HUES48 (cell line): ENCODE measurements around the gene LRP1B.

Experiments
- H3K27ac ChIP-seq: one replicate; pipeline ENCODE4 v1.7.0; 2013; ENCODE audit warnings: low read depth, low read length, inconsistent platforms
- H3K27me3 ChIP-seq: 2 replicates; pipeline ENCODE4 v1.6.1; 2013; ENCODE audit warnings: mild to moderate bottlenecking, low read length; ENCODE audit not compliant: control insufficient read depth, insufficient read depth
- H3K36me3 ChIP-seq: 2 replicates; pipeline ENCODE4 v1.6.1; 2013; ENCODE audit warnings: low read length; ENCODE audit not compliant: control insufficient read depth, insufficient read depth
- H3K4me1 ChIP-seq: 2 replicates; pipeline ENCODE4 v1.6.1; 2013; ENCODE audit warnings: mild to moderate bottlenecking, low read length; ENCODE audit not compliant: control insufficient read depth, insufficient read depth
- H3K4me3 ChIP-seq: 2 replicates; pipeline ENCODE4 v1.5.1; 2013; ENCODE audit warnings: mild to moderate bottlenecking, low read depth, low read length
- H3K9ac ChIP-seq: 2 replicates; pipeline ENCODE4 v1.6.1; 2013; ENCODE audit warnings: mild to moderate bottlenecking, low read depth, low read length, moderate library complexity
- H3K9me3 ChIP-seq: 2 replicates; pipeline ENCODE4 v1.6.1; 2013; ENCODE audit warnings: low read length; ENCODE audit not compliant: control insufficient read depth, insufficient read depth

LRP1B gene

DNA sequence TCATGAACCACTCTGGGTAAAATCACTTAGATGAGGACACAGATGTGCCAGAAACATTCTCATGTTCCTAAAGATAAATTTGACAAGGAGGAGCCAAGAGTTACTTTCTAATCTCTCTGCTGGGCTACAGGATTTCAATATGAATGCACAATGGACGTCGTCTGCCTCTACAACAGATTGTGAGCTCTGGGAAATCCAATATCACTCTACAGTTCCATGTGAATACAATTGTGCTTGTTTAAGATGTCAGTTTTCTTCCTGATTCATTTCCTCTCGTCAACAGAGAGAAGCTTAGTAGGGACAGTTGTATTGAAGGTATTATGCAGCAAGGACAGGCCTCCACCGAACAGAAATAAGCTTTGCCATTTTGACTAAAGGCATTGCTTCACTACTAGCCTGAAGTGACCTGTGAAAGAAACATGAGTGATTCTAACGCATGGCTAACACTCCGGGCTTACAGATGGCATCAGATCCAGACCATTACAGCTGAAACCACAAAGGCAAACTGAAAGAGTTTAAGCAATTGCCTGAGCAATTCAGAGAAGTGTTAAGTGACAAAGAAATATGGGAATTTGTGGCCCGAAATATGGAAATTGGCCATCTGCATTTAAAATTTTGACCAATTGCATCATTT, 1591.5 kb downstream of the LRP1B start:
- Histone ChIP-seq H3K4me1 (peaks cover 6% of the 10 kb centered on the region), H3K9ac (no peak overlapping the region), H3K27me3 (no peaks in the 10 kb centered on the region), H3K27ac (no peak overlapping the region), H3K36me3 (no peaks in the 10 kb centered on the region), H3K9me3 (no peaks in the 10 kb centered on the region), H3K4me3 (no peak overlapping the region)

DNA sequence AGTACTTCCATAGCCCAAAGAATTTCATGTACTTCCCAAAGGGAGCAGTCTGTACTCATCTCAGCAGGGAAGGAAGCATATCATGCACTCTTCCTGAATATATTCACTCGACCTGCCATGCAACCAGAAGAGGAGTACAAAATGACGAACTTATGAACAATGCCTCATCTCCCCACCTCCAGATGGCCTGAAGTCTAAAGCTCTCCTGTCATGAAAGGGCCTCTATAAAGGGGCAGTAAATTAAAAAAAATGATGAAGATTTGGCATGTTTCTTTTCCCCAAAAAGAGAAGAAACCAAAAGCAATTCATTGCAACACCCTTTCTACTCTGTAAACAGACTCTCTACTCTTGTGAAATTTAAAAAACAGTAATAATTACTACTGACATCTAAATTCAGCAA, 1601.1 kb downstream of the LRP1B start:
- Histone ChIP-seq H3K4me3 (no peak overlapping the region), H3K9ac (no peak overlapping the region), H3K27ac (no peak overlapping the region), H3K9me3 (no peaks in the 10 kb centered on the region), H3K27me3 (no peaks in the 10 kb centered on the region), H3K36me3 (no peaks in the 10 kb centered on the region), H3K4me1 (no peaks in the 10 kb centered on the region)

- H3K9me3 ChIP-seq: no peaks in the 10 kb centered on the region
- no peak overlapping the region for H3K27ac ChIP-seq
- H3K4me1 ChIP-seq: no peaks in the 10 kb centered on the region
- no peak overlapping the region for H3K9ac ChIP-seq
- H3K36me3 ChIP-seq: no peaks in the 10 kb centered on the region
- no peak overlapping the region for H3K4me3 ChIP-seq
- H3K27me3 ChIP-seq: no peaks in the 10 kb centered on the region
Observed at GRCh38 chr2:140528982-140529381, 1601.8 kb downstream of the LRP1B start.

DNA sequence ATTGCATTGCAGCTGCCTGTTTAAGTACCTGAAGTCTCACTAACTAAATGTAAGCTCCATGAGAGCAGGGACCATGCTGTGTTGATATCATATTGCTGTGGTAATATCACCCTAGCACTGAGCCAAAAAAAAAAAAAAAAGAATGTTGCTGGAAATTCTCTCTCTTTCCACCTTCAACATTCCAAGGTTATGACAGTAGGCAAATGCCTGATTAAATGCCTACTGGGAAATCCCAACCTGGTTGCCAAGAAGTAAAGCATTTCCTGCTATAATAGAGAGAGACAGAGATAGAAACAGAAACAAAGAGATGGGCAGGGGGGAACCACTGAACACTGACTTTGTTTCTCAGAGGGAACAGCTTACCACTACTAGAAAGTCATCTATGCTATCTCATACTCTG, 1604.2 kb downstream of the LRP1B start:
- H3K9me3 ChIP-seq: no peaks in the 10 kb centered on the region

GRCh38 chr2:140512106-140512505, 1618.7 kb downstream of the LRP1B start:
- Histone ChIP-seq H3K9me3 (no peaks in the 10 kb centered on the region), H3K4me1 (no peaks in the 10 kb centered on the region), H3K27me3 (no peaks in the 10 kb centered on the region), H3K9ac (no peak overlapping the region), H3K4me3 (no peak overlapping the region), H3K27ac (no peak overlapping the region), H3K36me3 (no peaks in the 10 kb centered on the region)

More for the DNA sequence above, 1604.2 kb downstream of the LRP1B start:
- no peak overlapping the region for H3K27ac ChIP-seq
- H3K36me3 ChIP-seq: no peaks in the 10 kb centered on the region
- H3K27me3 ChIP-seq: no peaks in the 10 kb centered on the region
- no peak overlapping the region for H3K4me3 ChIP-seq
- no peaks in the 10 kb centered on the region for H3K4me1 ChIP-seq
- no peak overlapping the region for H3K9ac ChIP-seq

- H3K4me1 ChIP-seq: no peaks in the 10 kb centered on the region
- no peaks in the 10 kb centered on the region for H3K27me3 ChIP-seq
- H3K9me3 ChIP-seq: no peaks in the 10 kb centered on the region
- H3K36me3 ChIP-seq: no peaks in the 10 kb centered on the region
- H3K9ac ChIP-seq: no peak overlapping the region
- no peak overlapping the region for H3K4me3 ChIP-seq
- H3K27ac ChIP-seq: no peak overlapping the region
Observed at GRCh38 chr2:140509765-140510164, 1621.1 kb downstream of the LRP1B start.

- Histone ChIP-seq H3K9ac (no peak overlapping the region), H3K27ac (no peak overlapping the region), H3K36me3 (no peaks in the 10 kb centered on the region), H3K4me1 (no peaks in the 10 kb centered on the region), H3K4me3 (no peak overlapping the region), H3K9me3 (no peaks in the 10 kb centered on the region), H3K27me3 (no peaks in the 10 kb centered on the region)
Observed at GRCh38 chr2:140508756-140509155, 1622.1 kb downstream of the LRP1B start.

GRCh38 chr2:140506606-140507005, 1624.2 kb downstream of the LRP1B start:
- H3K9me3 ChIP-seq: no peaks in the 10 kb centered on the region
- no peak overlapping the region for H3K9ac ChIP-seq
- no peak overlapping the region for H3K4me3 ChIP-seq
- no peaks in the 10 kb centered on the region for H3K36me3 ChIP-seq
- H3K27me3 ChIP-seq: no peaks in the 10 kb centered on the region
- H3K4me1 ChIP-seq: no peaks in the 10 kb centered on the region
- no peak overlapping the region for H3K27ac ChIP-seq

DNA sequence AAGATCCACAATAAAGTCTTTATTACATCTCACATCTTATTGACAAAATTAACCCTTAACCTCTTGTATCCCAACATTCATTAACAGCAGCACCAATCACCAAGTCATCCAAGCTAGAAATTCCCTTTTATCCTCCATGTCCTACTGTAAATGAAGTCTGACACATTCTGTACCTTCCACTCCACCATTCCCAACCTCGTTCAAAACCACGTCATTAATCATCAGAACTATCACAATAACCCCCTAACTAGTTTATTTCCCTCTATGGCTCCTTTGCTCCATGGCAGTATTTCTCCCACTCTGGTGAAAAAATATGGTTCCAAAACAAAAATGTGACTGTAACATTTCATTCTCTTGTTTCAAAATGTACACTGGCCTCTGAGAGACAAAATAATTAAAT, 1626.2 kb downstream of the LRP1B start:
- Histone ChIP-seq H3K27me3 (no peaks in the 10 kb centered on the region), H3K27ac (no peak overlapping the region), H3K9ac (no peak overlapping the region), H3K4me1 (no peaks in the 10 kb centered on the region), H3K36me3 (no peaks in the 10 kb centered on the region), H3K9me3 (no peaks in the 10 kb centered on the region), H3K4me3 (no peak overlapping the region)

GRCh38 chr2:140502951-140503630, 1627.7 kb downstream of the LRP1B start:
- no peak overlapping the region for H3K27ac ChIP-seq
- H3K4me3 ChIP-seq: no peak overlapping the region
- H3K9ac ChIP-seq: no peak overlapping the region
- H3K4me1 ChIP-seq: no peaks in the 10 kb centered on the region
- H3K36me3 ChIP-seq: no peaks in the 10 kb centered on the region
- H3K27me3 ChIP-seq: no peaks in the 10 kb centered on the region
- H3K9me3 ChIP-seq: no peaks in the 10 kb centered on the region

DNA sequence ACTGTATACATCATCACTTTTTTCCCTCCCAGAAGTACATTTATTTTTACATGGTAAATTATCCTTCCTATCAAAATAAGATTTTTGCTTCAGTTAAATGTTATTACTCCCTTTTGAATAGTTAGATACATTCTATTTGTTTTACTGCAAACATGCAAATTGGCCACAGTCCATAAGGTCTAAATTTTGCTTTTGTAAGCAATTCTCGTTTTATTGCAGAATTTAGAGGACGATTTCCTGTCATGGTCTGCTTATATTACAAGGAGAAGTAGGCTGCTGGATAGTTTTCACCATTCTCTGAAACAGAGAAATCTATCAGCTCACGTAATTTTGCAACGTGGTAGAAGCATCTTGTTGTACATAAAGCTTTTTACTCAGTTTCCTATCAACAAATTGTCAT, 1632.5 kb downstream of the LRP1B start:
- Histone ChIP-seq H3K27me3 (no peaks in the 10 kb centered on the region), H3K27ac (no peak overlapping the region), H3K4me3 (no peak overlapping the region), H3K9ac (no peak overlapping the region), H3K4me1 (no peaks in the 10 kb centered on the region), H3K36me3 (no peaks in the 10 kb centered on the region), H3K9me3 (no peaks in the 10 kb centered on the region)
